ENCODE results near the gene NME1.
A peak's percentile ranks its signal among the peaks of the same experiment; 100 is the strongest.
"Not testable (repeated sequence)": the region's sequence is repeated elsewhere in the genome, so short reads cannot be mapped to it uniquely, and the experiment has no call there.

The NME1 gene

DNA sequence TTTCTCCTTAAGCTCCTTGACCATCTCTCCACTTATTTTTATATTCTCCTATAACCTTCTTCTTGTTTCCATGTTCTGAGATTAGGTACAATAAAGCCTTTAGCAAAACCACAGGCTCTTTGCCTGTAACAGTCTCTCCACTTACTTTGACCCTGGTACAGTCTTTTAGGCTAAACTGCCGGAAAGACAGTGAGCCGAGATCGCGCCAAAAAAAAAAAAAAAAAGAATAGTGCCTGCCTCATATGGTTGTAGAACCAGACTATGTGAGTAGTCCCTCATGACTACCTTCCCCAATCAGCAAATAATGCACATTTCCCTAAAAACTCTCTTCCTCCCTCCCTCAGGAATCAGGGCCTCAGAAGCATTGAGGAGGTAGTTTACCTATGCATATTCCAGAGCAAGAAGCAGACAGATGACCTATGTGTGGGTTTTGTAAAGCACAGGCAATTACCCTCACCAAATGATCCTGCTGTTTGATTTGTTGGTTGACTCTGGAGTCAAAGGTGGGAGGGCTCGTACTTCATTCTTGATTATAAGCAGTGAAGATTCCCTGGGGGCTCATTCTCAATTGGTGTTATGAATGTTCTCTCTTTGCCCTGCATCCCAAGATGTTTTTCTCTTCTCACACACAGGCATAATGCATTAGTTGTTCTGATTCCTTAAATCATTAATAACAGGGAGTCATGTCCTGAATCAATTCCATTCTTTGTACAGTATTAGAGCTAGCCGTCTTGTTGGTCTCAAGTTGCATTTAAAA lies 8.9 kb upstream of the NME1 start:
- DNase-seq (ENCODE audit: low spot score): no peak

DNA sequence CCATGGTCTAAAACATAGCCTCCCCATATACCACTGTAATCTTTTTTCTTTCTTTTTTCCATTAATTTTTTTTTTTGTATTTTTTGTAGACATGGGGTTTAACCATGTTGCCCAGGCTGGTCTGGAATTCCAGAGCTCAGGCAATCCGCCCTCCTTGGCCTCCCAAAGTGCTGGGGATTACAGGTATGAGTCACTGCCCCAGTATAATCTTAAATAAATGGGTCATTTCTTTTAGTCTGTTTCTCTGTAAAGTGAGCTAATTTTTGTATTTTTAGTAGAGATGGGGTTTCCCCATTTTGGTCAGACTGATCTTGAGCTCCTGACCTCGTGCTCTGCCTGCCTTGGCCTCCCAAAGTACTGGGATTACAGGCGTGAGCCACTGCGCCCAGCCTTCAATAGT lies 5.7 kb upstream of the NME1 start:
- DNase-seq (ENCODE audit: low spot score): peak; percentile 21

DNA sequence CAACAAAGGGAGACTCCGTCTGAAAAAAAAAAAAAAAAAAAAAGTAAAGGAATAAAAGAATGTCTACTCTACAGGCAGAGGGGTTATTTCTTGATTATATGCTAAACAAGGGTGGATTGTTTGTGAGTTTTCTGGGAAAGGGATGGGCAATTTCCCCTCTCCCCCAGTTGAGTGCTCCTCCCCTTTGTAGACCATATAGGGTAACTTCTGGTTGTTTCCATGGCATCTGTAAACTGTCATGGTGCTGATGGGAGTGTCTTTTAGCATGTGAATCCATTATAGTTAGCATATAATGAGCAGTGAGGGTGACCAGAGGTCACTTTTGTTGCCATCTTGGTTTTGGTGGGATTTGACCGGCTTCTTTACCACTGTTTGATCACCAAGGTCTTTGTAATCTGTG lies 4.2 kb upstream of the NME1 start:
- DNase-seq (ENCODE audit: low spot score): no peak

DNA sequence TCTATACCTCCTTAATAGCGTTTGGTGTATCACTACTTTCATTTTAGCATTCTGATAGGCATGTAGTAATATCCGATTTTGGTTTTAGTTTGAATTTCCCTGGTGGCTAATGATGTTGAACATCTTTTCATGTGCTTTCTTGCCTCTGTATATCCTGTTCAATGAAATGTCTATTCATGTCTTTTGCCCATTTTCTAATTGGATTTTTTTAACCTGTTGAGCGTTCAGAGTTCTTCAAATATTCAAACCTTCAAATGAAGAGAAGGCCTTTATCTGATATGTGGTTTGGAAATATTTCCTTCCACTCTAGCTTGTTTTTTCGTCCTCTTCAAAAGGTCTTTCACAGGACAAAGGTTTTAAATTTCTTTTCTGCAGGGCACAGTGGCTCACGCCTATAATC lies 2.4 kb upstream of the NME1 start:
- DNase-seq (ENCODE audit: low spot score): no peak

DNA sequence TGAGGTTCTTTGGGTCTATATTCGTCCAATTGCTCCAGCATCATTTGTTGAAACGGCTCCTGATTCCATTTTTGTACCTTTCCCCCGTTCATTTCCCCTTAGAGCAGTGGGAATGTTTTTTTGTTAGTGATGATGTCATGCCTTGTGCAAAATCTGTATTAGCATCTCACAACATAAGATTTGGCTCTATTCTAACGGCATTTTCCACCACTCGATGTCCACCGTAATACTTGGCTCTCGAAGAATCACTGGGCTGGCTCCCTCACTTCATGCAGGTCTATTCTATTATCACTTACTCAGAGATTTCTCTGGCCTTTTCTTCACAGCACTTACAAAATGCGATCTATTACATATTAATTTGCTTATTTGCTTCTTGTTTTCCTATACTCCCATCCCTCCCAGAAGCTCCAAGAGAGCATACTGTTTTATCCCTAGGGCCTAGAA lies 571 bp upstream of the NME1 start:
- DNase-seq (ENCODE audit: low spot score): no peak

DNA sequence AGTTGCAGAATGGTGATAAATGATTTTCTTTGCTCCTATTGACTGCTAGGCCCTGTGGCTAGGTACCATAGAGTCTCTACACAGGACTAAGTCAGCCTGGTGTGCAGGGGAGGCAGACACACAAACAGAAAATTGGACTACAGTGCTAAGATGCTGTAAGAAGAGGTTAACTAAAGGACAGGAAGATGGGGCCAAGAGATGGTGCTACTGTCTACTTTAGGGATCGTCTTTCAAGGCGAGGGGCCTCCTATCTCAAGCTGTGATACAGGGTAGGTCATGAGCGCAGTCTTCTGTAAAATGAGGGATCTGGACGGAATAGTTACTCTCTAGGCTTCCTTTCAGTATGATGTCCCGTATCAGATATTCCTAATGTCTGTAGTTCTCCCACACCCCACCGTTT lies 817 bp downstream of the NME1 start:
- DNase-seq (ENCODE audit: low spot score): no peak

DNA sequence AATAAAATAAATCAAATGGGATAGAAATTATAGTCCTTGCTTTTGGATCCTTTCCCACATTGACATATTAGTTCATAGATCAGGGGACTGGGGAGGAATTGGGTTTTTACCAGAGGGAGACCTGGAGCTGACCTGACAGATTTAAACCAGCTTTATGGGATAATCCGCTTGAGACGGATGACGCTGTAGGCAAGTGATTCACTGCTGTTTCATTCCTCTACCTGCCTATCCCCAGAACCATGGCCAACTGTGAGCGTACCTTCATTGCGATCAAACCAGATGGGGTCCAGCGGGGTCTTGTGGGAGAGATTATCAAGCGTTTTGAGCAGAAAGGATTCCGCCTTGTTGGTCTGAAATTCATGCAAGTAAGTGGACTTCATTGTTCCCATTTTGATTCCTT lies 2.1 kb downstream of the NME1 start:
- DNase-seq (ENCODE audit: low spot score): no peak

DNA sequence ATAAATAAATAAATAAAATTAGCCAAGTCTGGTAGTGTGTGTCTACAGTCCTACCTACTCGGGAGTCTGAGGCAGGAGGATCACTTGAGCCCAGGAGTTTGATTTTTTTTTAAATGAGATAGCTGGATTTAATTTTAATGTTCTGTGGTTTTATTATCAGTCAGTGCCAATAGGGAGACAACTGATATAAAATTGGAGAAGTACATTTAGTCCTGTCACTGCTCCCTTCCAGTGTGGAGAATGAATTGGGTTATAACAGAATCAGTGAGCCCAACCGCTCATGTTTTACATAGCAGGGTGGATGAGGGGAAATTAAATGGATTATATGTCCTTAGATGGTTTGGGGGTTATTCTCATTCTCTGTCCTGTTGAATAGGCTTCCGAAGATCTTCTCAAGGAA lies 6.2 kb downstream of the NME1 start:
- no peak for DNase-seq (ENCODE audit: low spot score)

DNA sequence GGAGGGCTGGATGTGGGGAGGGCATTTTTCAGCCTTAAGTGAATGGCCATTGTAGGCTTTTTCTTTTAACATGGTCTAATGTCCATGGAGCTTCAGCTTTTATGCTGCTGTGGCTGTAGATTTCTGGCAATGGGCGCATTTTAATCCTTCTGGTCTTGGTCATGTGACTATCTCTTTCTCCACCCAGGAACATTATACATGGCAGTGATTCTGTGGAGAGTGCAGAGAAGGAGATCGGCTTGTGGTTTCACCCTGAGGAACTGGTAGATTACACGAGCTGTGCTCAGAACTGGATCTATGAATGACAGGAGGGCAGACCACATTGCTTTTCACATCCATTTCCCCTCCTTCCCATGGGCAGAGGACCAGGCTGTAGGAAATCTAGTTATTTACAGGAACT lies 8.2 kb downstream of the NME1 start:
- no peak for DNase-seq (ENCODE audit: low spot score)

DNA sequence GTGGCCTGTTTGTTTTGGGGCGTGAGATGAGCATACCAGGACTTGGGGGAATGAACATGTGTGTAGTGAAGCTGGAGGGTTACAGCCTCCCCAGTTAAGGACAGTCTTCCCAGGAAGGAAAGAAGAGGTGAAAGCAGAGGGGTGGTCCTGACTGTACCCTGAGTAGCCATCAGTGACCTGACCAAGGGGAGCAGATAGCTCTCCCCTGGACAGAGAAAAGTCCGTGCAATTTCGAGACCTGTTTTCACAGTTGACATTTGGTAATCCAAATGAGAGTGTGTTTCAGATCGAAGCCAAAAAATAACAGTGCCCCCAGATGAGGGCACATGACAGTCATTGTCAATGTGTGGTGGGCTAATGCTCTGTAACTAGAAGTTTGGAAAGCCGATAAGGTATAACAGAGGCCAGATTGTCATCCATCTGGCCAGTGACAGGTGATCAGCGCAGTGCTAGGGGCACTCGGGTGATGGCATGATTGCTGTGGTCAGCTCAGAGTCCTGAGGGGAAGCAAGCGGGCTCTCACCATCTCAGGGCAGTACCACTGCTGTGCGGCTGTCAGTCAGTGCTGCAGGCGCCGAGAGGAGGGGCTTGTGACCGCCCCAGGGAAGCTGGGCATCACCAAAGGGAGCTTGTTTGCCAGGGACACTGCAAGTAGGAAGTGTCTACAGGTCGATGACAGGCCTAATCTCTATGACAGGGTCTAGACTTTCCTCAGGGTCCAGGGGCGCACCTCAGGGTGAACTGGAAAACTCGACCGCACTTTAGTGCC lies 11.7 kb downstream of the NME1 start:
- DNase-seq (ENCODE audit: low spot score): peak; percentile 18

DNA sequence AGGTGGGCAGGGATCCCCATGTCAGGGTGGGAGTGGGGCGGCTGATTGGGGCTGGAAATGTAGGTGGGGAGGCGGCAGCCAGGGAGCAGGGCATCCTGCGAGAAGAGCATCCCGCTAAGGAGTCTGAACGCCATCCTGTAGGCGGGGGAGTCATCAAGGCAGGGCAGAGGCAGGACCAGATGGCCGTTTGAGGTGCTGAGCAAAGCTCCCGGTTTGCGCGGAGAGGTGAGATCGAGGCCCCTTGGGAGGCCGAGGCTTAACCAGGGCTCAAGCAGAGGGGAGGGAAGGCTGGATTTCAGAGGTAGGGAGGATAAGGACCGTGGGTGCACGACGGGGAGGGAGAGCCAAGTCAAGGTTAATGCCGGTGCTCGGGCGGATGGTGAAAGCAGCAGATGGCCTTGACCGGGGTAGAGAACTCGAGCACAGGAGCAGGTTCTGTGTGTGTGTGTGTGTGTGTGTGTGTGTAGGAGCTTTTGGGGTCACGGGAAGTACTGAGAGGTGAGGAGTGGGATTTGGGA lies 12.4 kb downstream of the NME1 start:
- peak; percentile 44 for DNase-seq (ENCODE audit: low spot score)

DNA sequence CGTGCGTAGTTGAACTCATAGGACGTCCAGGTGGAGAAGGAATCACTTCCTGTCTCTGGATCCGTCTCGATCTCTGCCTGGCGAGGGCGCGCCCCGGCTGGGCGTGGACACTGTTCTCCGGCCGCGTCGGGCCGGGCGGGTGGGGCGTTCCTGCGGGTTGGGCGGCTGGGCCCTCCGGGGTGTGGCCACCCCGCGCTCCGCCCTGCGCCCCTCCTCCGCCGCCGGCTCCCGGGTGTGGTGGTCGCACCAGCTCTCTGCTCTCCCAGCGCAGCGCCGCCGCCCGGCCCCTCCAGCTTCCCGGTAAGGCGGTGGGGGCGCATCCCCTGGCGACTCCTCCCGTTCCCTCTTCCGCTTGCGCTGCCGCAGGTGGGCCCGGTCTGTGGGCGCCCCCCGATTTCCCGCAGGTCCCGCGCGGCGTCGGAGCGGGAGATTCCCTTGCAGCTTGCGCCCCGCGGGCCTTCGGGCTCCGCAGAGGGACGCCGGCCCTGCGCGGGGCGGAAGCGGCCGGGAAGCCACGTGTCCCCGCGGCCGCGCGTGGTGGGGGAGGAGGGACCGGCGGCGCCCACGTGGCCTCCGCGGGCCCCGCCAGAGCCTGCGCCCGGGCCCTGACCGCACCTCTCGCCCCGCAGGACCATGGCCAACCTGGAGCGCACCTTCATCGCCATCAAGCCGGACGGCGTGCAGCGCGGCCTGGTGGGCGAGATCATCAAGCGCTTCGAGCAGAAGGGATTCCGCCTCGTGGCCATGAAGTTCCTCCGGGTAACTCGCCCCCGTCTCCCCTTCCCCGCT lies 13.0 kb downstream of the NME1 start, which contains the start of gene NME2:
Gene NME2 (plus strand): TSS at position 214 of the 789 bp plus-strand sequence. CDS start 420 bp downstream, at position 634.
- DNase-seq (ENCODE audit: low spot score): peak; percentile 93

DNA sequence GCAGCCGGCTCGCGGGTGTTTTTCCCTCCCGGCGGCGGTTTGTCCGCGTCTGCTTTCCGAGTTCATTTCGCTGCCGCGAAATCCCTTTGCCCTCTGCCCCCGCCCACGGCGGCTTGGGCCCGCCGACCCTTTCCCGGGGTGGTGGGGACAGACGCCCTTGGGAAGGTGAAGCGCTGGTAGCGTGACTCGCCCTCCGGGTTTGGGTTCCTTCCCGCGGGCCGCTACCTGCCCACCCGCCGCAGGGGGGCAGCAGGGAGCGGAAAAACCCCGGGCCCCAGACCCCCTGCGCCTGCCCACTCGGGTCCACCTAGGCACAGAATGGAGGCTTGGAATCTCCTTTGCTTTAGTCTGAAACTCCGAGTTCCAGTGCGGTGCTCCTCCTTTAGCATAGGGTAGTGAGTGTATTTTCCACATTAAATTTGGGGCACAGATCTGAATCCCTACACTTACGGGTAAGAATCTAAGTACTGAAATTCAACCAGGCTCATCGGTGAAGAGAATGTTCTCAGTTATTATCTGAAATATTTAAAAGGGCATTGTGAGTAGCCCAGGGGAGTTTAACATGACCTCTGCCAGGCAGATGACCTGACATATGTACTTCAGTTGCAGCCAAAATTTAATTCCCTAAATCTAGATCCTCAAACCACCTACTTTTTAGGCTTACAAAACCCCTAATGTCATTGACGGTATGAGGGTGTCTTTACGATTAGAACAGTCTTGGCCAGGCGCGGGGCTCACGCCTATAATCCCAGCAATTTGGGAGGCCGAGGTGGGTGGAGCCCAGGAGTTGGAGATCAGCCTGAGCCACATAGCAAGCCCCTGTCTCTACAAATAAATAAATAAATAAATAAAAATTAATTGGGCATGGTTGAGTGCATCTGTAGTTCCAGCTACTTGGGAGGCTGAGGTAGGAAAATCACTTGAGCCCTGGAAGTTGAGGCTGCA lies 13.9 kb downstream of the NME1 start:
- DNase-seq (ENCODE audit: low spot score): peak; percentile 63

DNA sequence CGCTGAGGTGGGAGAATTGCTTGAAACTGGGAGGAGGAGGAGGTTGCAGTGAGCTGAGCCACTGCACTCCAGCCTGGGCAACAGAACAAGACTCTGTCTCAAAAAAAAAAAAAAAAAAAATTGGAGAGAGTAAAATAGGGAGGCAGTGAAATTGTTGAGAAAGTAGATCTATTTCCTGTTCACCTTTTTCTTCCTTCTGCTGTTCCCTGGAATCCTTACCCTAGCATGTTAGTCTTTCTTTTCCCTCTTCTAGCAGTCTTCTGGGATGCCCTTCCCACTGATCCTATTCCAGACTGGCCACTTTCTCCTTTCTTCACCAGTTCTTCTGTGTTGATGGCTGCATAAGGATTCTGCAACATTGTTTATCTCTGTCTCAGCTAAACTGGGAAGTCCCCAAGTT lies 16.0 kb downstream of the NME1 start:
- no peak for DNase-seq (ENCODE audit: low spot score)

DNA sequence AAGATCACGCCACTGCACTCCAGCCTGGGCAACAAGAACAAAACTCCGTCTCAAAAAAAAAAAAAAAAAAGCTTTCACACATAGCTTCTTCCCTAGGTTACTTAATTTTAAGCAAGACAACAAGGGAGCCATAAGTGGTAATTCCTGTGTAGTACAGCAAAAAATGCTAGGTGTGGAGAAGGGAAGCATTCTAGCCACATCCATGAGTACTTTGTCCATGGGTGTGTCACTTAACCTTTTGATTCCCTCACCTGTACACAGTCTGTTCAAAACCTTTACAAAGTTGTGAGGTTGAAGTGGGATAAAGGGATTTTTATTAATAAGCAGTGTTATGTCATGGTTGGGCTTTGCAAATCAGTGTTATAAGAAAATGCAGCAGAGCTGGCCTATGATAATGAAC lies 17.4 kb downstream of the NME1 start:
- DNase-seq (ENCODE audit: low spot score): no peak

DNA sequence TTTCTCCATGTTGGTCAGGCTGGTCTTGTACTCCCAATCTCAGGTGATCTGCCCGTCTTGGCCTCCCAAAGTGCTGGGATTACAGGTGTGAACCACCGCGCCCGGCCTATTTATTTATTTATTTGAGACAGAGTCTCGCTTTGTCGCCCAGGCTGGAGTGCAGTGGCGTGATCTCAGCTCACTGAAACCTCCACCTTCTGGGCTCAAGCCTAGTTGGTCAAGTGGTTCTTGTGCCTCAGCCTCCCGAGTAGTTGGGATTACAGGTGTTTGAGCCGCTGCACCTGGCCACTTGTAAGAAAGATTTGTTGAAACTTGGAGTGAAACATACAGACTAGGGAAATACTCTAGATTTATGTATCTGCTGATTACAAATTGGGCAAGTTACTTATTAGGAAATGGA lies 18.7 kb downstream of the NME1 start:
- not testable (repeated sequence) for DNase-seq (ENCODE audit: low spot score)

DNA sequence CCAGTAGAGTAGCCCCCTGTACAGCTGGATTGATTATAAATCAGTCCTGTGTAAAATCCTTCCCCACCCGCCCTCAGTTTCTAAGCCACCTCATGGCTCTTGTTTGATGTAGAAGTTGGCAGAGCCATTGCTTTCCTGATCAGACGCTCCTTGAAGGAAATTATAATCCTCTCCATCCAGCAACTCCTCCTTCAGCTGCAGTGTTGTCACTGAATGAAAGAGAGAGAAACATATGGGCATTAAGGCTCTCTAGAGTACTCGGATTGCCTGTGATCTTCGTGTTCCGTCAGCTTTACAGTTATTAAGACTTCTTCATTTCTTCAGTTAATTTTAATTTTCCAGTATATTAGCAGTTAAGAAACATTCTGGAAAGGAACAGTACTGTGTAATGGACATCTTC lies 27.1 kb downstream of the NME1 start:
- DNase-seq (ENCODE audit: low spot score): no peak

DNA sequence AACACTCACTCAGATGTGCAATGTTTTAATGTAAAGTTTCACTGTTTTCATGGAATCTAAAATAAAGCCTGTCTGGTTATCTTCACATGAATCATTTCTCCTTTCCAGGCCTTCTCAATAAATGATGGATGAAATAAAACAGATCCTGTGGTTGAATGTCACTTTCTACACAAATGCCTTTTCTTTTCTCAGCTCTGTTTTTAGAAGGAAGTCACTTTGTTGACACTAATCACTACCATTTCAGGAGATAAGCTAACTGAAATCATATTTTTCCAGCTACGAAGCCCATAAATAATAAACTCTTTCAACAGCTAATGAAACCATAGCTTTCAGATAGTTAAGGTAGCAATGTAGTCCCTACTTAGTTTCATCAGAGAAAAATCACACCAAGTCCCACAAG lies 30.8 kb downstream of the NME1 start:
- no peak for DNase-seq (ENCODE audit: low spot score)

DNA sequence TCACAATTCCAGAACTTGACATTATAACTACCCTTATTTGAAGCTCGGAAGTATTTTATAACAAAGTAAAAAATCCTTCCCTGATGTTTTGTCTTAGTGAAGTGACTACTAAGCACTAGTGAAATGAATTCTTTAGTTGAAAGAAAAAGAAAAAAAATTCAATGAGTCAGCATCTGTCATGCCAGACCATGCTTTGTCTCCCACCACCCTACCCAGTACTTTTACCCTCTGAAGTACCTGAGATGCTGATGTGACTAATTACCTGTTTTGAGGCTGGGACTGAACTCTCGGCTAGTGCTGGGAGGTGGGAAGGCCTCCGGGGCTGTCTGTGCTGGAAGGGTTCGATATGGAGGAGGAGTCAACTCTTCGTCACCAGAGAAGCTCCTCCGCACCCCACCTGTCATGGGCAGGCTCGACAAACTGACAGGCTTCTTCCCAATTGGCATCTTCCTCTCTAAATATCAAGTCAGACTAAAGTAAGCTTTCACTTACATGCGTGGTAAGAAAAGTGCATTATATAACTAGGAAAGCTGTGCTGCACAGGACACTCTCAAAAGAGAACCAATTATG lies 32.5 kb downstream of the NME1 start:
- no peak for DNase-seq (ENCODE audit: low spot score)

DNA sequence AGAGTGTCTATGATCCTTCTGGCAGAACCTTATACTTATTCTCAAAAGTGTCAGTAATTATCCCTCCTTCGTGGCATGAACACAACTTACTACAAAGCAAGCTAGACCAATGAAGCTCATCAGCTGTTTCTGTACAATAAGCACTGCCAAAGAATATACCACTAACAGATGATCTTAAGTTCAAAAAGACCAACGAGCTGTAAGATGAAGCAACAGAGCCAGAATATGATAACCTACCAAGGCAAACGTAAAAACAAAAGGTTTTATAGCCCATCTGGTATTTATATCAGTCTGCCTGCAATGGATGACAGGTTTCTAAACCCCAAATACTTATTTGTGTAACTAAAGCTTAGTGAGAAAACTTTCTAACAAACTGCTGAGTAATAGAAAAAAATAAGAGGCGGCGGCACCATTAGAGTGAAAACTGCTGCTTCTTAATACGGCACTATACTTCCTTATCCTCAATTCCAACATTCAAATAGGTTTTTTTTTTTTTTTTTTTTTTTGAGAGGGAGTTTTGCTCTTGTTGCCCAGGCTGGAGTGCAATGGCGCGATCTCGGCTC lies 35.0 kb downstream of the NME1 start:
- no peak for DNase-seq (ENCODE audit: low spot score)

DNA sequence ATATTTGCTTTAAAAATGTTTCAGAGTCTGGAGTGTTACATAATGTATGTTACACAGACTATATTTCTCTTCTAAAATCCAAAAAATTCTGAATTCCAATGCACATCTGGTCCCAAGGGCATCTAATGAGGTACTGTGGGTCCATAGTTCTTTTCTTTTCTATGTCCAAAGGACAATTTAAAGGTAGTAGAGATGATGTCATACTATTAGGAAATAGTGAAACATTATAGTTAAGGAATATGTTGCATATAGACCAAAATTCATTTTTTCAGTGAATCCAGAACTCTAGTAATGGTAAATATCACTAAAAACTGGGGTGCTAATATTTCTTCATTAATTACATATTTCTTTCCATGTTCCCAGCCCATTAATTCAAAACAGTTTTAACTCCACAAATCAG lies 35.8 kb downstream of the NME1 start:
- no peak for DNase-seq (ENCODE audit: low spot score)
